Measurements from ENCODE around the gene PLA2G5.

- TF ChIP-seq CTCF (IDR thresholded peaks at IDR 0.05), result no peak
- no peak for TF ChIP-seq POLR2A (IDR thresholded peaks at IDR 0.05)
Observed at GRCh38 chr1:20093940-20094391, 24.0 kb downstream of the PLA2G5 start.

Measured in lower leg skin (tissue), 3 donors.